GM19035 (cell line): ENCODE results near the gene COPRS.
"Not testable (repeated sequence)": the region's sequence is repeated elsewhere in the genome, so short reads cannot be mapped to it uniquely, and the experiment has no call there.

ENCODE experiments used
- ATAC-seq: cut with Tn5 transposase; IDR thresholded peaks from one replicate; pipeline ENCODE4 v1.9.1; 2021; ENCODE audit not compliant: unreplicated experiment

The COPRS gene

DNA sequence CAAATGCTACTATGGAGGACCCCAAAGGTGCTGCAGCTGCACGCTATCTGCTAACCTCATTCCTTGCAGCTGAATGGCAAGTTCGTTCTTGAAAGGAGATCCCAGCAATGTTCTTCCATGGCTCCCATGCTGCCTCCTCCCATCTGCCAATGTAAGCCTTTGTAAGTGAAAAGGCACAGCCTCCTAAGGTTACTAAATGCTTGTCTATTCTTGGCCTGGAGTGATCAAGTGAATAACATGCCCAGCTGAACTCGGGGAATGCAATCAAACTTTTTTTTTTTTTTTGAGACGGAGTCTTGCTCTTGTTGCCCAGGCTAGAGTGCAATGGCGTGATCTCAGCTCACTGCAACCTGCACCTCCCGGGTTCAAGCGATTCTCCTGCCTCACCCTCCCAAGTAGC, 49.2 kb downstream of the COPRS start:
- ATAC-seq: not testable (repeated sequence)

- no peak for ATAC-seq
Measured at GRCh38 chr17:31808521-31809050, 50.5 kb downstream of the COPRS start.

- ATAC-seq: no peak
Measured at GRCh38 chr17:31807846-31808245, 51.2 kb downstream of the COPRS start.

- ATAC-seq: no peak
Measured at GRCh38 chr17:31806921-31807320, 52.1 kb downstream of the COPRS start.

GRCh38 chr17:31803494-31804213, 55.4 kb downstream of the COPRS start:
- no peak for ATAC-seq

- ATAC-seq: no peak
Measured at GRCh38 chr17:31802502-31802901, 56.5 kb downstream of the COPRS start.
